COR-L47 (cell line): Measurements from ENCODE around the gene CBARP.
A peak's percentile ranks its signal among the peaks of the same experiment; 100 is the strongest.

Experiments
- DNase-seq: peaks from one replicate; lab custom pipeline; 2025; lab: John Stamatoyannopoulos, UW

Gene CBARP

GRCh38 chr19:1238369-1239303 lies 831 bp upstream of the CBARP start:
- DNase-seq, result no peak

- DNase-seq, result no peak
Measured at GRCh38 chr19:1237027-1237659, 662 bp downstream of the CBARP start.

- peak; percentile 48 for DNase-seq
Measured at GRCh38 chr19:1236576-1236975, 1.2 kb downstream of the CBARP start.

- DNase-seq, result no peak
Measured at GRCh38 chr19:1235625-1236538, 1.9 kb downstream of the CBARP start.

GRCh38 chr19:1234955-1235380 lies 2.8 kb downstream of the CBARP start:
- DNase-seq, result no peak

- DNase-seq, result no peak
Measured at GRCh38 chr19:1234051-1234954, 3.5 kb downstream of the CBARP start.

- no peak for DNase-seq
Measured at GRCh38 chr19:1233115-1233667, 4.6 kb downstream of the CBARP start.

- no peak for DNase-seq
Measured at GRCh38 chr19:1232652-1233072, 5.1 kb downstream of the CBARP start.

GRCh38 chr19:1231729-1232637 lies 5.8 kb downstream of the CBARP start:
- DNase-seq, result no peak

GRCh38 chr19:1230783-1231489 lies 6.9 kb downstream of the CBARP start:
- no peak for DNase-seq

GRCh38 chr19:1229924-1230782 lies 7.7 kb downstream of the CBARP start:
- DNase-seq, result no peak

GRCh38 chr19:1229056-1229923 lies 8.5 kb downstream of the CBARP start:
- DNase-seq, result no peak

GRCh38 chr19:1228161-1228957 lies 9.4 kb downstream of the CBARP start:
- no peak for DNase-seq

- no peak for DNase-seq
Measured at GRCh38 chr19:1227304-1228054, 10.3 kb downstream of the CBARP start.

GRCh38 chr19:1226522-1227303 lies 11.1 kb downstream of the CBARP start:
- no peak for DNase-seq
